Kidney epithelial cell (primary cell): ENCODE measurements around the gene GALNT17. TPM values are rescaled to one million over a fixed set of nuclear protein-coding genes. Genes with fewer than 3 reads are reported as not detected.
"Not testable (repeated sequence)": the region's sequence is repeated elsewhere in the genome, so short reads cannot be mapped to it uniquely, and the experiment has no call there.

Experiments used
- DNase-seq: peaks from one replicate; pipeline ENCODE4 v3.0.0-alpha.2; 2010; ENCODE audit warnings: low read depth
- H3K27me3 ChIP-seq: 2 replicates; pipeline ENCODE4 v1.6.0; 2011; ENCODE audit warnings: low read length; ENCODE audit not compliant: control insufficient read depth, insufficient read depth
- H3K36me3 ChIP-seq: 2 replicates; pipeline ENCODE4 v1.5.1; 2011; ENCODE audit warnings: low read length; ENCODE audit not compliant: control insufficient read depth, insufficient read depth
- H3K4me3 ChIP-seq: 2 replicates; pipeline ENCODE4 v1.5.1; 2011; ENCODE audit warnings: low read depth, mild to moderate bottlenecking, control low read depth, low read length
- CTCF ChIP-seq: IDR thresholded peaks from 2 replicates; pipeline ENCODE4 v1.5.1; 2011; ENCODE audit warnings: mild to moderate bottlenecking, moderate library complexity, low read length, control low read depth, inconsistent platforms; ENCODE audit not compliant: insufficient read depth, poor library complexity, severe bottlenecking
- total RNA-seq: library from RNA; depleted of rRNA; stranded (reverse); fragments of >200 nt; gene quantifications from 2 replicates; pipeline ENCODE4 v1.2.3, GENCODE V29; 2015

GALNT17 gene
- total RNA-seq, 1 donor from 2014 or later: 3.3 TPM

- TF ChIP-seq CTCF: no peak
- no peaks in the 10 kb centered on the region for H3K36me3 ChIP-seq
- no peak overlapping the region for H3K4me3 ChIP-seq
- no peaks in the 10 kb centered on the region for H3K27me3 ChIP-seq
- no peak for DNase-seq
These were observed 78.3 kb downstream of the GALNT17 start for GRCh38 chr7:71210220-71210619.

GRCh38 chr7:71212433-71212832, 80.5 kb downstream of the GALNT17 start:
- H3K36me3 ChIP-seq, H3K27me3 ChIP-seq, DNase-seq, H3K4me3 ChIP-seq: not testable (repeated sequence)

GRCh38 chr7:71216211-71216610, 84.3 kb downstream of the GALNT17 start:
- H3K4me3 ChIP-seq: no peak overlapping the region
- no peaks in the 10 kb centered on the region for H3K27me3 ChIP-seq
- no peak for DNase-seq
- no peak for TF ChIP-seq CTCF
- no peaks in the 10 kb centered on the region for H3K36me3 ChIP-seq

GRCh38 chr7:71220210-71220695, 88.3 kb downstream of the GALNT17 start:
- no peak for TF ChIP-seq CTCF
- Histone ChIP-seq H3K36me3 (no peaks in the 10 kb centered on the region), H3K27me3 (no peaks in the 10 kb centered on the region), H3K4me3 (no peak overlapping the region)
- DNase-seq: no peak

- Histone ChIP-seq H3K27me3 (no peaks in the 10 kb centered on the region), H3K4me3 (no peak overlapping the region), H3K36me3 (no peaks in the 10 kb centered on the region)
- no peak for TF ChIP-seq CTCF
- no peak for DNase-seq
These were observed 89.1 kb downstream of the GALNT17 start for GRCh38 chr7:71221049-71221448.

- TF ChIP-seq CTCF: no peak
- DNase-seq: no peak
These were observed 89.6 kb downstream of the GALNT17 start for GRCh38 chr7:71221549-71221948.

More at GRCh38 chr7:71221549-71221948, 89.6 kb downstream of the GALNT17 start:
- Histone ChIP-seq H3K27me3 (no peaks in the 10 kb centered on the region), H3K36me3 (no peaks in the 10 kb centered on the region), H3K4me3 (no peak overlapping the region)
